ENCODE data around the gene PDILT. TPM values are rescaled to one million over a fixed set of nuclear protein-coding genes. Genes with fewer than 3 reads are reported as not detected.
A peak's percentile ranks its signal among the peaks of the same experiment; 100 is the strongest.

PDILT gene
- total RNA-seq, 1 experiment from 2014 or later = not detected

DNA sequence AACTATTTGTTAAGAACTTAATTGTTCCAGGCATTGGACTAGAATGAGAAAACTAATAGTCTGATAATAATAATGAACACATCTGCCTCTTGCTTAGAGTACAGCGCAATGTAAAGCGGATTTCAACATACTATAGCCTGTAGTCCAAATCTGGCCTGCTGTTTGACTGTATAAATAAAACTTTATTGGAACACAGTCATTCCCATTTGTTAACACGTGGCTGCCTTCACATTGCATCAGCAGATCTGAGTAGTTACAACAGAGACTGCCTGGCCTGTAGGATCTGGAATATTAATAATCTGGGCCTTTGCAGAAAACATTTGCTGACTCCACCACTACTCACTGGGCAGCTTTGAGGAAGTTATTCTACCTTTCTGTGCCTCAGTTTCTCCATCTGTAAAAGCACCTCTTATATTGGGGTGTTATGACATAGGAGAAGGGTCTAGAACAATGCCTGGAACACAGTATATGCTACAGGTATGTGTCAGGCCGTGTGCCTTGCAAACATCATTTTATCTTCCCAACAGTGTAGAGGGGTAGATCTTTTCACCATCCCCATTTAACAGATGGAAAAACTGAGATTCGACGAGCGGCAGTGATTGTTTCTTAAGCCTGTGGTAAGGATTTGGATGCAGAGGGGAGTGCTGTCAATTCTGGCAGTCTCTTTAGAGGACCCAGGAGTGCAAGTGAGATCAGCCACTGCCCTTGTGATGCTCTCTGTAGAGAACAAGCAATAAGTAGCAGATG lies 22.2 kb downstream of the PDILT start:
- no peak overlapping the region for H3K27ac Mint-ChIP-seq
- H3K36me3 Mint-ChIP-seq = no peaks in the 10 kb centered on the region
- ChIA-PET CTCF (interaction anchor here (0.8 to 4.1 kb wide), 14 partner anchors 16 to 799 kb away, joined by 3 to 159 read pairs (median 8); no protein-coding TSS in a partner anchor), POLR2A (interaction anchor here (1.6 kb wide), 1 partner anchor 82 kb away, joined by 3 read pairs; no protein-coding TSS in a partner anchor)
- DNase-seq (ENCODE audit: low spot score) (no peak), ATAC-seq (no peak)
- no peak overlapping the region for H3K4me3 Mint-ChIP-seq
- H3K27me3 Mint-ChIP-seq (ENCODE audit: low read depth) = no peaks in the 10 kb centered on the region
- TF ChIP-seq HMGA2 (CRISPR knock-in tag; IDR thresholded peaks at IDR 0.05) (no peak), CREB1 (CRISPR knock-in tag; IDR thresholded peaks at IDR 0.05) (no peak), GABPB1 (CRISPR knock-in tag; IDR thresholded peaks at IDR 0.05) (peak; percentile 54; the same call in 1 of the 2 replicates), STAT6 (CRISPR knock-in tag; conservative IDR thresholded peaks at IDR 0.05; ENCODE audit: low read depth) (no peak)
- TF ChIP-seq, protein P1, sequence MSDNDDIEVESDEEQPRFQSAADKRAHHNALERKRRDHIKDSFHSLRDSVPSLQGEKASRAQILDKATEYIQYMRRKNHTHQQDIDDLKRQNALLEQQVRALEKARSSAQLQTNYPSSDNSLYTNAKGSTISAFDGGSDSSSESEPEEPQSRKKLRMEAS (CRISPR knock-in tag; IDR thresholded peaks at IDR 0.05) = no peak
- H3K4me1 Mint-ChIP-seq = peaks cover 9% of the 10 kb centered on the region
- no peaks in the 10 kb centered on the region for H3K9me3 Mint-ChIP-seq

- ATAC-seq = no peak
These were observed 23.8 kb downstream of the PDILT start for GRCh38 chr16:20380782-20381181.

More at GRCh38 chr16:20380782-20381181, 23.8 kb downstream of the PDILT start:
- H3K9me3 Mint-ChIP-seq = no peaks in the 10 kb centered on the region
- no peaks in the 10 kb centered on the region for H3K27me3 Mint-ChIP-seq (ENCODE audit: low read depth)
- no peaks in the 10 kb centered on the region; the same call in 1 of the 2 replicates for H3K4me1 Mint-ChIP-seq
- H3K27ac Mint-ChIP-seq = no peak overlapping the region
- no peaks in the 10 kb centered on the region for H3K36me3 Mint-ChIP-seq
- ChIA-PET POLR2A (no interaction called here), CTCF (interaction anchor here (0.7 to 2.8 kb wide), 3 partner anchors 32 to 780 kb away, joined by 3 to 8 read pairs (median 5); no protein-coding TSS in a partner anchor)
- H3K4me3 Mint-ChIP-seq = no peak overlapping the region
- no peak for TF ChIP-seq MXD4 (CRISPR knock-in tag; IDR thresholded peaks at IDR 0.05; ENCODE audit: borderline replicate concordance)
- TF ChIP-seq TEAD1 (CRISPR knock-in tag; IDR thresholded peaks at IDR 0.05) = no peak
- no peak for TF ChIP-seq FOXP1 (CRISPR knock-in tag; IDR thresholded peaks at IDR 0.05; ENCODE audit: borderline replicate concordance)
- TF ChIP-seq NR1H2 (CRISPR knock-in tag; IDR thresholded peaks at IDR 0.05) = no peak
- TF ChIP-seq, protein P2, sequence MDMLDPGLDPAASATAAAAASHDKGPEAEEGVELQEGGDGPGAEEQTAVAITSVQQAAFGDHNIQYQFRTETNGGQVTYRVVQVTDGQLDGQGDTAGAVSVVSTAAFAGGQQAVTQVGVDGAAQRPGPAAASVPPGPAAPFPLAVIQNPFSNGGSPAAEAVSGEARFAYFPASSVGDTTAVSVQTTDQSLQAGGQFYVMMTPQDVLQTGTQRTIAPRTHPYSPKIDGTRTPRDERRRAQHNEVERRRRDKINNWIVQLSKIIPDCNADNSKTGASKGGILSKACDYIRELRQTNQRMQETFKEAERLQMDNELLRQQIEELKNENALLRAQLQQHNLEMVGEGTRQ (CRISPR knock-in tag; IDR thresholded peaks at IDR 0.05) = no peak
- TF ChIP-seq OVOL2 (CRISPR knock-in tag; IDR thresholded peaks at IDR 0.05; ENCODE audit: borderline replicate concordance) = no peak
- TF ChIP-seq ZNF317 (CRISPR knock-in tag; IDR thresholded peaks at IDR 0.05; ENCODE audit: borderline replicate concordance, low read depth) = no peak
- no peak for TF ChIP-seq TCF7 (CRISPR knock-in tag; IDR thresholded peaks at IDR 0.05; ENCODE audit: low read depth)
- TF ChIP-seq, protein P1 (CRISPR knock-in tag; IDR thresholded peaks at IDR 0.05) = no peak
- TF ChIP-seq ZBTB21 (CRISPR knock-in tag; IDR thresholded peaks at IDR 0.05; ENCODE audit: borderline replicate concordance) = no peak
- TF ChIP-seq GRHL2 (CRISPR knock-in tag; IDR thresholded peaks at IDR 0.05; ENCODE audit: insufficient replicate concordance, severe bottlenecking) = no peak
- no peak for TF ChIP-seq ZNF532 (CRISPR knock-in tag; IDR thresholded peaks at IDR 0.05; ENCODE audit: borderline replicate concordance)
- no peak for DNase-seq (ENCODE audit: low spot score)
